Measurements from ENCODE around the gene TMC8.
"Not testable (repeated sequence)": the region's sequence is repeated elsewhere in the genome, so short reads cannot be mapped to it uniquely, and the experiment has no call there.

TMC8 gene

GRCh38 chr17:78130437-78131101, at the start of gene TMC8:
Gene TMC8 (plus strand): TSS chr17:78130771. CDS start chr17:78131589, 818 bp downstream.
- FAIRE-seq, result no peak
- DNase-seq (ENCODE audit: insufficient read length, low spot score), result no peak

GRCh38 chr17:78081551-78081950, 49.0 kb upstream of the TMC8 start:
- TF ChIP-seq POLR2A (IDR thresholded peaks at IDR 0.05; ENCODE audit: low read depth, low read length), result no peak
- no peak for FAIRE-seq
- no peak for DNase-seq (ENCODE audit: insufficient read length, low spot score)

More at GRCh38 chr17:78130437-78131101, at the start of gene TMC8:
- TF ChIP-seq POLR2A (IDR thresholded peaks at IDR 0.05; ENCODE audit: low read depth, low read length), result no peak

- not testable (repeated sequence) for FAIRE-seq; DNase-seq (ENCODE audit: insufficient read length, low spot score)
Measured at GRCh38 chr17:78082355-78082872, 48.2 kb upstream of the TMC8 start.

- no peak for TF ChIP-seq POLR2A (IDR thresholded peaks at IDR 0.05; ENCODE audit: low read depth, low read length)
- FAIRE-seq (no peak), DNase-seq (ENCODE audit: insufficient read length, low spot score) (no peak)
Measured at GRCh38 chr17:78082988-78083387, 47.6 kb upstream of the TMC8 start.

- no peak for FAIRE-seq
- DNase-seq (ENCODE audit: insufficient read length, low spot score), result no peak
- no peak for TF ChIP-seq POLR2A (IDR thresholded peaks at IDR 0.05; ENCODE audit: low read depth, low read length)
Measured at GRCh38 chr17:78086740-78087139, 43.8 kb upstream of the TMC8 start.

GRCh38 chr17:78088529-78088928, 42.0 kb upstream of the TMC8 start:
- no peak for FAIRE-seq
- no peak for DNase-seq (ENCODE audit: insufficient read length, low spot score)
- TF ChIP-seq POLR2A (IDR thresholded peaks at IDR 0.05; ENCODE audit: low read depth, low read length), result no peak

- DNase-seq (ENCODE audit: insufficient read length, low spot score) (no peak), FAIRE-seq (no peak)
- no peak for TF ChIP-seq POLR2A (IDR thresholded peaks at IDR 0.05; ENCODE audit: low read depth, low read length)
Measured at GRCh38 chr17:78089576-78090281, 40.8 kb upstream of the TMC8 start.

- TF ChIP-seq POLR2A (IDR thresholded peaks at IDR 0.05; ENCODE audit: low read depth, low read length), result no peak
- DNase-seq (ENCODE audit: insufficient read length, low spot score) (no peak), FAIRE-seq (no peak)
Measured at GRCh38 chr17:78092794-78093324, 37.7 kb upstream of the TMC8 start.

DNA sequence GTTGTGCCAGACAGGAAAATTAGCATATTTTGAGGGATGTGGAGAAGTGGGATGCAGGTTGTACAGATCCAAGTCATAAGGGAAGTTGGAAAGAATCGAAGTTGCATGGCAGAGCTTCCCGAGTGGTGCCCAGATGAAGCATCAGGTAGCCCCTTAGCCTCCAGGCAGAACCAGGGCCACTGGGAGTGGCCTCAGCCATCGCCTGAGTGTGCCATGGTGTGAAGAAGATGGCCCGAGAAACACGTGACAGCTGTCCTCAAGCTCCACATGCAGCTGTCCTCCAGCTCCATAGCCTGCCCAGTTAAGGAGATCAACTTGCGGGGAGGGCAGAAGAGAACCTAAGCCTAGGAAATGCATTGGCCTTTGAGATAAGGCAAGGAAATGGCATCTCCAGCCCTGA, 35.5 kb upstream of the TMC8 start:
- no peak for DNase-seq (ENCODE audit: insufficient read length, low spot score)
- FAIRE-seq, result no peak
- no peak for TF ChIP-seq POLR2A (IDR thresholded peaks at IDR 0.05; ENCODE audit: low read depth, low read length)

- DNase-seq (ENCODE audit: insufficient read length, low spot score) (no peak), FAIRE-seq (no peak)
- no peak for TF ChIP-seq POLR2A (IDR thresholded peaks at IDR 0.05; ENCODE audit: low read depth, low read length)
Measured at GRCh38 chr17:78096093-78096492, 34.5 kb upstream of the TMC8 start.

DNA sequence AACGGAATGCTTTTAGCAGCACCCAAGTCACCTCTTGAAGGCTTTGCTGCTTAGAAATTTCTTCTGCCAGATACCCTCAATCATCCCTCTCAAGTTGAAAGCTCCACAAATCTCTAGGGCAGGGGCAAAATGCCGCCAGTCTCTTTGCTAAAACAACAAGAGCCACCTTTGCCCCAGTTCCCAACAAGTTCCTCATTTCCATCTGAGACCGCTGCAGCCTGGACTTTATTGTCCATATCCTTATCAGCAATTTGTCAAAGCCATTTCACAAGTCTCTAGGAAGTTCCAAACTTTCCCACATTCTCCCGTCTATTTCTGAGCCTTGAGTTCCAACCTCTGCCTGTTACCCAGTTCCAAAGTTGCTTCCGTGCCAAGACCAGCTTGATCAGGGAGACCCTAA, 29.5 kb upstream of the TMC8 start:
- TF ChIP-seq POLR2A (IDR thresholded peaks at IDR 0.05; ENCODE audit: low read depth, low read length), result no peak
- DNase-seq (ENCODE audit: insufficient read length, low spot score) (no peak), FAIRE-seq (no peak)

DNA sequence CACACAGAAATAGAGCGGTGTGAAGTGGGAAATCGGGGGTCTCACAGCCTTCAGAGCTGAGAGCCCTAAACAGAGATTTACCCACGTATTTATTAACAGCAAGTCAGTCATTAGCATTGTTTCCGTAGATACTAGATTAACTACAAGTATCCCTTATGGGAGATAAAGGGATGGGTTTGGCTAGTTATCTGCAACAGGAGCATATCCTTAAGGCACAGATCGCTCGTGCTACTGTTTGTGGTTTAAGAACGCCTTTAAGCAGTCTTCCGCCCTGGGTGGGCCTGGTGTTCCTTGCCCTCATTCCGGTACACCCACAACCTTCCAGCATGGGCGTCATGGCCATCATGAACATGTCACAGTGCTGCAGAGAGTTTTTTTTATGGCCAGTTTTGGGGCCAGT, 29.0 kb upstream of the TMC8 start:
- FAIRE-seq, result no peak
- TF ChIP-seq POLR2A (IDR thresholded peaks at IDR 0.05; ENCODE audit: low read depth, low read length), result no peak
- DNase-seq (ENCODE audit: insufficient read length, low spot score), result no peak

DNA sequence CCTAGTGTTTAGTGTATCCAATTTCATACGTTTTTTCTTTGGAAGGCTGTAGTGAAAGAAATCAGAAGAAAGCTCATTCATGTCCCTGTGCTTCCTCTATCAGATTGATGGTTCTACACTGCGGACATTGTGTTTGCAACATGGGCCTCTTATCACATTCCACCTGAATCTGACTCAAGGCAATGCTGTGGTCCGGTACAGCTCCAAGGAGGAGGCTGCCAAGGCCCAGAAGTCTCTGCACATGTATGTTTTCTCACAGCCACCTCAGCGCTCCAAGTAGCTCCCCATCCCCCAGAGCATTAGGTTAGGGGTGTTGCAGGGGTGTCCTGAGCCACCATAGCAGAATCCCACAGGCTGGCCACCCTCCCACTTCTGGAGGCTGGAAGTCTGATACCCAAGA, 27.3 kb upstream of the TMC8 start:
- TF ChIP-seq POLR2A (IDR thresholded peaks at IDR 0.05; ENCODE audit: low read depth, low read length), result no peak
- FAIRE-seq, result no peak
- no peak for DNase-seq (ENCODE audit: insufficient read length, low spot score)

- no peak for TF ChIP-seq POLR2A (IDR thresholded peaks at IDR 0.05; ENCODE audit: low read depth, low read length)
- FAIRE-seq, result no peak
- no peak for DNase-seq (ENCODE audit: insufficient read length, low spot score)
Measured at GRCh38 chr17:78104540-78104941, 26.0 kb upstream of the TMC8 start.

DNA sequence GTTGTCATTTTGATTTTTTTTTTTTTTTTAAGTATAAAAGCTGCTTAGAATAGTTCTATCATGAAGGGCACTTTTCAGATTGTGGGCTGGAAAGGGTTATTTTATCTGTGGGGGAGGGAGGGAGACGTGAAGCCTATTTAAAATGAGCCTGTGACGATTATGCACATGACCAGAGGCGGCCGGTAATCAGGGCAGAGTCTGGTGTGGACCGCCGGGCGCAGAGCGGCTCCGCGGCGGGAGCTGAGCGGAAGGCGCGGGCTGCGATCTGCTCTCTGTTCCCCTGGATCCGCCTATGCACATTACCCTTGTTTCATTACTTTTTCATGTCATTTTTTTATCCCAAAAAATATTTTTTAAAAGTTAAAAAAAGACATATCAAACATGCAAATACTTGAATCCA, 25.5 kb upstream of the TMC8 start:
- FAIRE-seq (no peak), DNase-seq (ENCODE audit: insufficient read length, low spot score) (no peak)
- no peak for TF ChIP-seq POLR2A (IDR thresholded peaks at IDR 0.05; ENCODE audit: low read depth, low read length)

Data from H54 (cell line).